SK-N-DZ (cell line): ENCODE measurements around the gene ATG5.
"Not testable (repeated sequence)": the region's sequence is repeated elsewhere in the genome, so short reads cannot be mapped to it uniquely, and the experiment has no call there.

Experiments
- DNase-seq: peaks from one replicate; pipeline ENCODE4 v3.0.0-alpha.2; 2015; ENCODE audit warnings: low spot score

Gene ATG5

DNA sequence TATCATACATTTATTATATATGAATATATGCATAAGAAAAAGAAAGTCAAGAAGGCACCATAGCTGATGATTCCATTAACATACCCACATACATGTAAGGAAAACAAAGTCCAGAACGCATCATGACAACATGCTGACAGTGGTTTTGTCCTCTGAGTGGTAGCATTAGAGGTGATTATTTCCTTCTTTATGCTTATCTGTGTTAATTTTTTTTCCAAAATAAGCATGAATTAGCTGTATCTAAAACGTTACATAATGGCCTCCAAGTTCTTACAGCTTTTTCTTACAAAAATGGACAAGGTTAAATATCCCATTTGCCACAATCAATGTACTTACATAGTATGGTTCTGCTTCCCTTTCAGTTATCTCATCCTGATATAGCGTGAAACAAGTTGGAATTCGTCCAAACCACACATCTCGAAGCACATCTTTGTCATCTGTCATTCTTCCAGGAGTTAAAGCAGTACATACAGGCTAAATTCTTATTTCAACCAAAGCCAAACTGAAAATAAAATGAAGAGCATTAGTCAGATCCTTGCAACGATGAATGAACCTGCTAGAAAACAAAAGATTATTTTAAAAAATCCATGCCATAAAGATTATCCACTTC, 9.7 kb downstream of the ATG5 start:
- DNase-seq, result no peak

GRCh38 chr6:106309766-106310373, 15.7 kb downstream of the ATG5 start:
- DNase-seq, result no peak

GRCh38 chr6:106308985-106309384, 16.6 kb downstream of the ATG5 start:
- no peak for DNase-seq

DNA sequence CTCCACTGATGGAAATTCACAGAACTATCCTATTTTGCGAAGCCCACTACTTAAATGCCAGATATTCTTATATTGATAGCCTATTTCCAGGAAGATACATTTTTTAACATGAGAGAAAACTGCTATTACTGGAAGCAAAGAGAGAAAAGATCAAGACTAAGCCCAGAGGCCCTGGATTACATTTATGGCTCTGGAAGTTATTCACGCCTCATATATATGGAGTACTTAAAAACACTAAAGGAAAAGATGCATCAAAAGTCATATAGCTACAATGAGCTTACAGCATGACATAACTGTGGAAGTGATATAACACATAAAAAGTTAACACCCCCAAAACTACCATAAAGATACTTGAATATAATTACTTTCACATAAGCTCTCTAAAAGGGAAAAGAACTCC, 19.8 kb downstream of the ATG5 start:
- no peak for DNase-seq

DNA sequence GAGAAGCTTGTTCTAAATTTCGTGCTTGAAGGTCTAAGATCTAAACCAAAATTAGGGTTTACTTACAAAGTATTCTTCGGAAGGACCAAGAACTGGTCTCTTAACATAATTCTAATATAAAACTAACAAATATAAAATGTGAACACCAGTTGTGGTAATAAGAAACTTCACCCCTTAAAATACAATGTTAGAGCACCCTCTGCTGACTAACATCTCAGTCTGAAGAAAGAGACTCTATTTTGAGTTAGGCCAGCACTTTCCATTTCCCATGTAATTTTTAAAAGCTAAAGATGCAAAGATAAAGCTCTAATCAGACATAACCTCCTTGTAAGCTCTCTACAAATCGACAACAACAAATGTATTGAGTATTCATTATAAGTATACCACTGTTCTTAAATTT, 24.6 kb downstream of the ATG5 start:
- DNase-seq, result peak; percentile 18

- DNase-seq, result no peak
Measured at GRCh38 chr6:106300020-106300780, 25.4 kb downstream of the ATG5 start.

DNA sequence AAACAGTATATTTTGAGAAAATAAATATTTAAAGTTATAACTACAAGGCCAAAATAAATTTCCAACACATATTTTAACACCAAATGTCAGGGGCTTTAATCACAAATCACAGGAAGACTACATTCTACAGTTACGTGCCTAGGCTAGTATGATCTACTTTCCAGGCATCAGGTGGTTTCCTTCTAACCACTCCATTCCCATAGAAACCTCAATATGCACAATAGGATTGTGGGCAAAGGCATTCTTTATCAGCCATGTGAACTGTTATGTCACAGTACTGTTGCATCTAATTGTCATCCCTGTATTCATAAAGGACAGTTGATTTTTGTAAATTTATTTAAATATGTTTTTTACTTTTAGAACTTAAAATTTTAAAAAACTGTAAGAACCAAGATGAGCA, 32.4 kb downstream of the ATG5 start:
- DNase-seq, result no peak

DNA sequence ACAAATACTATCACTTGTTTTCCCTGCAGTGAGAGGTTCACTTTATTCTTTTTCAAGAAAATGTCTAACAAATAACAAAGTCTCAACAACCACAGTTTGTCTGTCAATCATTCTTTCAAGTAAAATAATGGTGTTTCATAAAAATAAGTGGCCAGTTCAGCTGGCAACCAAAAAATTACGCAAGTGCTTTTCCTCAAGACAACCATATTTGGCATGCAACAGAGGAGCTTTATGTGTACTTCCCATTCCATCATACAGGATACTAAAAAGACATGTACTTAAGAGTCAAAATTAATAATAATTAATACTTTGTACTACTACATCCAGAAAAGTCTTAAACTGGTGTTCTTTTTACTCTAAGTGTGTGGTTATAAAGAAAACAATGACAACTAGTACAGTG, 34.6 kb downstream of the ATG5 start:
- no peak for DNase-seq

DNA sequence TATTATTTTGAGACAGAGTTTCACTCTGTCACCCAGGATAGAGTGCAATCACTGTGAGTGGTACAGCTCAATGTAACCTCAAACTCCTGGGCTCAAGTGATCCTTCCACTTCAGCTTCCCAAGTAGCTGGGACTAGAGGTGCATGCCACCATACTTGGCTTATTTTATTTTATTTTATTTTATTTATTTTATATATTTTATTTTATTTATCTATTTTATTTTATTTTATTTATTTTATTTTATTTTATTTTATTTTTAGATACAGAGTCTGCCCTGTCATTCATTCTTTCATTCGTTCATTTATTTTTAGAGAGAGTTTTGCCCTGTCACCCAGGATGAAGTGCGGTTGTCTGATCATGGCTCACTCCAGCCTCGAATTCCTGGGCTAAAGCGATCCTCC, 35.5 kb downstream of the ATG5 start:
- DNase-seq, result no peak

- peak; percentile 23 for DNase-seq
Measured at GRCh38 chr6:106287215-106287614, 38.3 kb downstream of the ATG5 start.

GRCh38 chr6:106286746-106287145, 38.8 kb downstream of the ATG5 start:
- DNase-seq, result no peak

DNA sequence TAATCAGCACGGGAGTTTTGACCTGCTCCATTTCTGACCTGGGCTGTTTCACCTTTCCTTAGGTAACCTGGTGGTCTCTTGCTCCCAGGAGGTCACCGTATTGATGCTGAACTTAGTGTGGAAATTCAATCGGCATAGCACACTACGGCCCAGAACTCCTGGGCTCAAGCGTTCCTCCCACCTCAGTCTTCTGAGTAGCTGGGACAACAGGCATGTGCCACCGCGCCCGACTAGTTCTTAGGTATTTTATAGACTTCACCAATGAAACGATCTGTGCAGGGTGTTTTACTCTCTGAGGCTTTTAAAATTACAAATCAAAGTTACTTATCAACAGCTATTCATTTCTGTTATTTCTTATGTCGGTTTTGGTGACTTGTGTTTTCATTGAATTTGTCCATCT, 42.1 kb downstream of the ATG5 start:
- DNase-seq, result no peak

- DNase-seq, result no peak
Measured at GRCh38 chr6:106281661-106282060, 43.9 kb downstream of the ATG5 start.

GRCh38 chr6:106281088-106281487, 44.5 kb downstream of the ATG5 start:
- DNase-seq, result no peak

- DNase-seq, result no peak
Measured at GRCh38 chr6:106279179-106279578, 46.4 kb downstream of the ATG5 start.

- DNase-seq, result no peak
Measured at GRCh38 chr6:106275692-106276091, 49.9 kb downstream of the ATG5 start.

- DNase-seq, result no peak
Measured at GRCh38 chr6:106273087-106273486, 52.5 kb downstream of the ATG5 start.

DNA sequence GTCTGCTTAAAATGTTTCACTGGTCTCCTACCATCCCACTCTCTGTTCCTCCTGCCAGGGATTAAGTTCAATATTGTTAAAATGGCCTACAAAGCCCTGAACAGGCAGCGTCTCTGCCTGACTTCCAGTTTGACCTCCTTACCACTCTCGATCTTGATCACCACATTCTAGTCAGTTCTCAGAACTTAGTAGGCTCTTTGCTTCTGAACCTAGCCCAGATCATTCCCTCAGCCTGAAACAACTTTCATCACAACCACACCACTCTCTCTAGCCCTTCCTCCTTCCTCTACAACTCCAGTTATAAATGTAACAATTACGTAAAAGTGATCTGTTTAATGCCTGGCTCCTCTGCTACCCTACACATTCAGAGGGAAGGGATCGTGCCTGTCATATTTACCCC, 53.3 kb downstream of the ATG5 start:
- DNase-seq, result no peak

- DNase-seq, result no peak
Measured at GRCh38 chr6:106270414-106270813, 55.1 kb downstream of the ATG5 start.

- DNase-seq, result not testable (repeated sequence)
Measured at GRCh38 chr6:106269268-106269919, 56.2 kb downstream of the ATG5 start.

DNA sequence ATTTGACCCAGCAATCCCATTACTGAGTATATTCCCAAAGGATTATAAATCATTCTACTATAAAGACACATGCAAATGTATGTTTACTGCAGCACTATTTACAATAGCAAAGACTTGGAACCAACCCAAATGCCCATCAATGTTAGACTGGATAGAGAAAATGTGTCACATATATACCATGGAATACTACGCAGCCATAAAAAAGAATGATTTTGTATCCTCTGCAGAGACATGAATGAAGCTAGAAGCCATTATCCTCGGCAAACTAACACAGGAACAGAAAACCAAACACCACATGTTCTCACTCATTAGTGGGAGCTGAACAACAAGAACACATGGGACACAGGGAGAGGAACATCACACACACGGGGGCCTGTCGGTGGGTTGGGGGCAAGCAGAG, 57.1 kb downstream of the ATG5 start:
- not testable (repeated sequence) for DNase-seq

DNA sequence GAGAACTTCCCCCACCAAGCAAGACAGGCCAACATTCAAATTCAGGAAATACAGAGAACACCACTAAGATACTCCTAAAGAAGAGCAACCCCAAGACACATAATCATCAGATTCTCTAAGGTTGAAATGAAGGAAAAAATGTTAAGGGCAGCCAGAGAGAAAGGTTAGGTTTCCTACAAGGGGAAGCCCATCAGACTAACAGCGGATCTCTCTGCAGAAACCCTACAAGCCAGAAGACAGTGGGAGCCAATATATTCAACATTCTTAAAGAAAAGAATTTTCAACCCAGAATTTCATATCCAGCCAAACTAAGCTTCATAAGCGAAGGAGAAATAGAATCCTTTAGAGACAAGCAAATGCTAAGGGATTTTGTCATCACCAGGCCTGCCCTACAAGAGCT, 61.1 kb downstream of the ATG5 start:
- not testable (repeated sequence) for DNase-seq

DNA sequence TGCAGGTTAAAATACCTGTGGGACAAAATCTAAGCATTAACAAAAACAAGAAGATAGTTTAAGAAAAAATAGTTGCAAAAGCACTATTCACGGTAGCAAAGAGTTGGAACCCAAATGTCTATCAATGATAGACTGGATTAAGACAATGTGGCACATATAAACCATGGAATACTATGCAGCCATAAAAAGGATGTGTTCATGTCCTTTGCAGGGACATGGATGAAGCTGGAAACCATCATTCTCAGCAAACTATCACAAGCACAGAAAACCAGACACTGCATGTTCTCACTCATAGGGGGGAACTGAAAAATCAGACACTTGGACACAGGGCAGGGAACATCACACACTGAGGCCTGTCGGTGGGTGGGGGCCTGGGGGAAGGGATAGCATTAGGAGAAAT, 65.8 kb downstream of the ATG5 start:
- not testable (repeated sequence) for DNase-seq
